ENCODE measurements around the gene UBE2E2. TPM values are rescaled to one million over a fixed set of nuclear protein-coding genes. Genes with fewer than 3 reads are reported as not detected.
"Not testable (repeated sequence)": the region's sequence is repeated elsewhere in the genome, so short reads cannot be mapped to it uniquely, and the experiment has no call there.

Gene UBE2E2
- total RNA-seq, 2 donors from 2014 or later, result 6.4 to 9.6 TPM

DNA sequence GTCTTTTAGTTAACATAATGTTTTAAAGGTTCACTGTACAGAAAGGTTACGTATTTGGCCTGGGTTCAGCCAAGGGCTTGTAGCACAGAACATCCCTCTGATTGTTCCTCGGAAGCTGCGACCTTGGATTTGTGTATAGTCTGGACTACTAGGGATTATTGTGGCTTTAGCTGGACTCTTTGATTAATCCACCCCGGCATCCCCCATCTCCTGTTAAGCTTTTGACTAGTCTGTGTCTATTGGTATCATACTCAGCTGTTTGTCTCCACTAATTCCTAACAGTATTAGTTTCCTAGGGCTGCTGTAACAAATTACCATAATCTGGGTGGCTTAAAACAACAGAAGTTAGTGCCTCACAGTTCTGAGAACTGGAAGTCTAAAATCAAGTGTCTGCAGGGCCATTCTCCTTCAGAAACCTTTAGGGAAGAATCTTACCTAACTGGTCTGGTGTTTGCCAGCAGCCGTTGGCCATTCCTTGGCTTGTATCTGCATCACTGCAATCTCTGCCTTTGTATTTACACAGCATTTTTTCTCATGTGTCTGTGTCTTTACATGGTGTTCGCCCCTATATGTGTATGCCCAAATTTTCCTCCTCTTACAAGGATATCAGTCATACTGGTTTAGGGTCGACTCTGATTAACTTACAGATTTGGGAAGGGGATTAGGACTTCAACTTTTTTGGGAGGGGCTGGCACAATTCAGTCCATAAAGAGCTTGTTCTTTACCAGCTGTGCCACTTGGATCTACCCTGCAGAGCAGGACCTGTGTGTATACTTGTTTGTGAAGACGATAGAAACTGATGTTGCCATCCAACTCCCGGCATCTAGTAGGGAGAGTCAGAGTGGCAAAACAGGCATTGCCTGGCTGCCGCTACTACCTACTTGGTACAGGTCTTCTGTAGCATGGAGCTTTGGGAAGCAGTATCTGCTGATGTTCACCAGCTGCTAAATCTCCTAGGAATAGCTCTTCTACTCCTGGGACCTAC is 117.8 kb downstream of the UBE2E2 start:
- H3K27ac Mint-ChIP-seq, result no peak overlapping the region
- peaks cover 13 to 17% of the 10 kb centered on the region in 2 donors for H3K4me1 Mint-ChIP-seq (ENCODE audit: low read depth in 2 of 2)
- H3K4me3 Mint-ChIP-seq, result no peak overlapping the region

DNA sequence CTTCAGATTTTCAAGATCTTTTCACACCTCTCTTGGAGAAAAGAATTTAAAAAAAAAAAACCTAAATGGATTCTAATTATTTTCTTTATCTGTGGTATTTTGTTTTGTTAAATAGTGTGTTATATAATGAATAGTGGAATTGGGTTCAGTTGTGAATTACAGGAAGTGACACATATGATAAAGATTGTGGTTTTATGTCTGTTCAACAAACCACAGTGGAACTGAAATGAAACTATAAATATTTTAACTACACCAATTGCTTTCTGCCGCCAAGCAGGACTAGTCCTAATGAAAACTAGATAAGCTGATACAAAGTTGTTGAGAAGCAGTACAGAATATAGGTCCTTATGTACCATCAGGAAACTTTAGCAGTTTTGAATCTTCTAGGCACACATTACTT is 121.6 kb downstream of the UBE2E2 start:
- H3K4me1 Mint-ChIP-seq (ENCODE audit: low read depth in 2 of 2), result peaks cover 13 to 14% of the 10 kb centered on the region in 2 donors
- no peak for DNase-seq (ENCODE audit: low spot score)
- H3K9me3 Mint-ChIP-seq, result no peaks in the 10 kb centered on the region
- peak overlapping the region in 1 of 2 donors; percentile 60 for H3K27ac Mint-ChIP-seq
- no peaks in the 10 kb centered on the region for H3K27me3 Mint-ChIP-seq
- peak overlapping the region; percentile 2 for H3K4me3 Mint-ChIP-seq
- ATAC-seq, result no peak
- no peaks in the 10 kb centered on the region for H3K36me3 Mint-ChIP-seq

More for the DNA sequence above, 117.8 kb downstream of the UBE2E2 start:
- Mint-ChIP-seq H3K27me3 (no peaks in the 10 kb centered on the region), H3K36me3 (no peaks in the 10 kb centered on the region), H3K9me3 (no peaks in the 10 kb centered on the region)
- DNase-seq (ENCODE audit: low spot score) (no peak), ATAC-seq (no peak)

DNA sequence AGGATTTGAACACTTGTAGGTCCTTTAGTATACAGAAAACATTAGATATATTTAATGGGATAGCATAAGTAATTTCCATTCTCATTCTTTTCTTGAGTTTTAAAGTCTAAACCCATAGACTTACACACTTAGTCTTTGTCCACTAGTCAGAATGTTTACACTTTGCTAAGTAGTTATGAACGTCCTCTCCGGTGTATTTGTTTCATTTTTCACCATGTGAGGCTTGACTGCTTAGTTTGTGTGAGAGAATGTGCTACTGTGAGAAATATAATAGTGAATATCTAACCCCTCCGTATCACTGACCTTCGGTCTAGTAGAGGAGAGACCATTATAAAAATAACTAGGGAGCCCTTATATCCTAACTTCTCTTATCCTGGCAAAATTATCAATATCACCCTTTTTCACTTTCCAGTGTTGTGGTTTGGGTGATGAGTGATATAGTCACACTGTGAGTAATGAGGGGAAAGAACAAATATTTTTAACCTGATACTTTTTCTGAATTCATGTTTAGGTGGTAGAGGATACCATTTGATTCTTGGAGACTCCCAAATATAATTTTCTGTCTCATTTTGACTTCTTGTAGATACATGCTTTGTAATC is 122.4 kb downstream of the UBE2E2 start:
- peak overlapping the region; percentile 32 for H3K4me3 Mint-ChIP-seq
- H3K36me3 Mint-ChIP-seq, result no peaks in the 10 kb centered on the region
- DNase-seq (ENCODE audit: low spot score) (no peak), ATAC-seq (no peak)
- H3K4me1 Mint-ChIP-seq (ENCODE audit: low read depth in 2 of 2), result peaks cover 13 to 14% of the 10 kb centered on the region in 2 donors
- peaks cover 0 to 3% of the 10 kb centered on the region in 2 donors for H3K27me3 Mint-ChIP-seq
- H3K9me3 Mint-ChIP-seq, result no peaks in the 10 kb centered on the region
- peak overlapping the region in 1 of 2 donors; percentile 14 for H3K27ac Mint-ChIP-seq

DNA sequence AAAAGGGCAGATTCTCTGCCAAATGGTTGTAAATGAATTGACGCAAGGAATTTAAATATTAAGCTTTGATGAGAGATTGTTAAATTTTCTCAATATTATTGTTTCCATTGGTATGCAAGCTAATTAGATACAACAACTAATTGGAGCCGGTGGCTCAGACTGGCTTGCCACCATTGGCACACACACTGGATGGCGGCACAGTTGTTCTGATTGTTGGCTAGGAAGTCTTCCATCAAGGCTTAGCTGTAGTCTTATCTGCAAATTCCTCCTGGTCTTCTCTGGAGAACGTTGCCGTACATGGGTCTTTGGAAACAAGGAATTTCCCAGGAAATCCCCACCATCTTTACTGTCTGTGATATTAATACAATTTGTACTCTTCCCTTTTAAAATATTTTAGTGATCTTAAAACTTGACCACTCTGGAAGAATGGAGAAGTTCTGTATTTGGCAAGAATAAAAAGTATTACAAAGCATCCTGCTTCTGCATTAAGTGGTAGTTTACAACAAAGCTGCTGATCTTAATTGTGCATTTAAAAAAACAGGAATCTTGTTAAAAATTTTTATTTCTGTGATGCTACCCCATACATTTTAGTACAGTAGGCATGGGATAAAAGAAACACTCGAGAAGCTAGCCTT is 126.5 kb downstream of the UBE2E2 start:
- no peak for DNase-seq (ENCODE audit: low spot score)
- Mint-ChIP-seq H3K9me3 (no peaks in the 10 kb centered on the region), H3K27ac (no peak overlapping the region), H3K4me1 (ENCODE audit: low read depth in 2 of 2) (peaks cover 8 to 10% of the 10 kb centered on the region in 2 donors), H3K27me3 (peaks cover 0 to 8% of the 10 kb centered on the region in 2 donors), H3K4me3 (no peak overlapping the region), H3K36me3 (no peaks in the 10 kb centered on the region)
- no peak for ATAC-seq

DNA sequence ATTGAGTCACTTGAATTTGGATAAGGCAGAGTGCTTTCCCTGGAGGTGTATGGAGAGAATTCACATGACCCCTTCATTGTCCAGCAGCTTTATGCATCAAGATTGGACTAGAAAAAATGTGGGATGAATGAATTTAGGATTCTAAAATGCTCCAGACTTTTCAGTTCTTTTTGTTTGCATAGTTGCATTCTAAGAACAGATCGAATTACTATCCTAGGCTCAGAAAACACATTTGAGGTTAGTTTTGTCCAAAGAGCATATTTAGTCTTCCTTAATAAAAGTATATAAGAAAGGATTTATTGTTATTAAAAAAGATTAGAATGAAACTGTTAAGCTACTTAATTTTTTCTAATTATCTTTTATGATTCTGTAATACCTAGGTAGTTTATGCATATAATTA is 127.4 kb downstream of the UBE2E2 start:
- Mint-ChIP-seq H3K9me3 (no peaks in the 10 kb centered on the region), H3K4me1 (ENCODE audit: low read depth in 2 of 2) (peaks cover 2% of the 10 kb centered on the region in 2 donors), H3K27me3 (peaks cover 7 to 12% of the 10 kb centered on the region in 2 donors), H3K27ac (no peak overlapping the region), H3K4me3 (no peak overlapping the region), H3K36me3 (no peaks in the 10 kb centered on the region)
- no peak for ATAC-seq
- DNase-seq (ENCODE audit: low spot score), result no peak

DNA sequence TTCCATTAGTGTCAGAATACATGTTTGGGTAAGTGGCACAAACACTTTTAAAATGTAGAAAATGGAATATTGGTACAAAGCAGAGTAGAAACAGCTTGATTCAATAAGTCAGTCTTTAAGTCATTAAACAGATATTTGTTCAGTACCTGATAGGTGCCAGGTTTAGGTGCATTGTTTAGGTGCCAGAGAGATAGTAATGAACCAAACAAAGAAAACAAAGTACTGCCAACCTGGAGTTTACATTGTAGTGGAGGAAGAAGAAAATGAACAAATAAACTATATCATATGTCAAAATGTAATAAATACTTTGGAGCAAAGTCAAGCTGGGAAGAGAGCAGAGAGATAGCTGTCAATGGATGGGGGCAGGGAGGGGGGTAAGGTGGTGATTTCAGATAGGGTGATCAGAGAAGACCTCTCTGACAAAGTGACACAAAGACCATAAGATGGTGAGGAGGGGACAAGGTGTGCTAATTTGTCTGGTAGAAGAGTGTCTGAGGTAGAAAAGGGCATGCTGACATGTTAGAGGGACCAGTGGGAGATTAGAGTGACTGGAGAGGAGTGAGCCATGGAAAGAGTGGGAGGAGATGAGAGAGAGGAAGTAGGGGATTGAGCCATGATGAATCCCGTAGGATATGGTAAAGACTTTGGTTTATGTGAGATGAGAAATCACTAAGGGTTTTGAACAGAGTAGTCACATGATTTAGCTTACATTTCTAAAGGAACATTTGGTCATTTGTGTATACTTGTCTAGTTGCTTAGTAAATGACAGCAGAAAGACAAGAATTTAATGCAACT is 128.2 kb downstream of the UBE2E2 start:
- H3K4me1 Mint-ChIP-seq (ENCODE audit: low read depth in 2 of 2), result no peaks in the 10 kb centered on the region
- no peak overlapping the region for H3K4me3 Mint-ChIP-seq
- no peaks in the 10 kb centered on the region for H3K9me3 Mint-ChIP-seq
- H3K36me3 Mint-ChIP-seq, result no peaks in the 10 kb centered on the region
- H3K27ac Mint-ChIP-seq, result no peak overlapping the region
- H3K27me3 Mint-ChIP-seq, result peaks cover 7 to 12% of the 10 kb centered on the region in 2 donors
- no peak for DNase-seq (ENCODE audit: low spot score)
- ATAC-seq, result no peak

DNA sequence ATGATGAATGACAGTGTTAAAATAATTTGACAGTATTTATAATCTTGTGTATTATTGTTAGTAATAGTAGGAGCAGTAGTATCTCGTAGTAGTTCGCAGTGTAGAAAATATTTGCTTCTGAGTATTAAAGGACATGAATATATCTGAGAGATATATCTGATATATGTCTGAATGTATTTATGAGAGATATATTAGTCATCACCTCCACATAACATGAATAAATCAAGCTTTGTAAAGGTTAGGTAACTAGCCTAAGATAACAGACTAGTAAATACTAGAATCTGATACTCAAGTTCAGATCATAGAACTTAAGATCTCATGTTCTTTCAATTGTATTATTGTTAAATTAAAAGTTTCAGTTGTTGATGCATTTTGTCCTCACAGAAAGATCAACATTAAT is 130.5 kb downstream of the UBE2E2 start:
- Mint-ChIP-seq H3K4me3 (no peak overlapping the region), H3K4me1 (ENCODE audit: low read depth in 2 of 2) (no peaks in the 10 kb centered on the region), H3K9me3 (no peaks in the 10 kb centered on the region), H3K36me3 (no peaks in the 10 kb centered on the region), H3K27me3 (peaks cover 7 to 12% of the 10 kb centered on the region in 2 donors), H3K27ac (no peak overlapping the region)
- ATAC-seq (no peak), DNase-seq (ENCODE audit: low spot score) (no peak)

DNA sequence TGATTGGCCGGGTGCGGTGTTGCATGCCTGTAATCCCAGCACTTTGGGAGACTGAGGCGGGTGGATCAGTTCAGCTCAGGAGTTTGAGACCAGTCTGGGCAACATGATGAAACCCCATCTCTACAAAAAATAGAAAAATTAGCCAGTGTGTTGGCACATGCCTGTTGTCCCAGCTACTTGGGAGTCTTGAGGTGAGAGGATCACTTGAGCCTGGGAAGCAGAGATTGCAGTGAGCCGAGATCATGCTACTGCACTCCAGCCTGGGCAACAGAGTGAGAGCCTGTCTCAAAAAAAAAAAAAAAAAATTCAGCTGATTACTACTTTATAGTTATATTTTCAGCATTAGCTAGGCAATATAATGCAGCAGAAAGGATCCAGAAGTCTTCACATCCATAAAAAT is 133.7 kb downstream of the UBE2E2 start:
- H3K27me3 Mint-ChIP-seq; H3K4me3 Mint-ChIP-seq; H3K27ac Mint-ChIP-seq; H3K36me3 Mint-ChIP-seq; H3K4me1 Mint-ChIP-seq (ENCODE audit: low read depth in 2 of 2); H3K9me3 Mint-ChIP-seq; ATAC-seq; DNase-seq (ENCODE audit: low spot score): not testable (repeated sequence)

DNA sequence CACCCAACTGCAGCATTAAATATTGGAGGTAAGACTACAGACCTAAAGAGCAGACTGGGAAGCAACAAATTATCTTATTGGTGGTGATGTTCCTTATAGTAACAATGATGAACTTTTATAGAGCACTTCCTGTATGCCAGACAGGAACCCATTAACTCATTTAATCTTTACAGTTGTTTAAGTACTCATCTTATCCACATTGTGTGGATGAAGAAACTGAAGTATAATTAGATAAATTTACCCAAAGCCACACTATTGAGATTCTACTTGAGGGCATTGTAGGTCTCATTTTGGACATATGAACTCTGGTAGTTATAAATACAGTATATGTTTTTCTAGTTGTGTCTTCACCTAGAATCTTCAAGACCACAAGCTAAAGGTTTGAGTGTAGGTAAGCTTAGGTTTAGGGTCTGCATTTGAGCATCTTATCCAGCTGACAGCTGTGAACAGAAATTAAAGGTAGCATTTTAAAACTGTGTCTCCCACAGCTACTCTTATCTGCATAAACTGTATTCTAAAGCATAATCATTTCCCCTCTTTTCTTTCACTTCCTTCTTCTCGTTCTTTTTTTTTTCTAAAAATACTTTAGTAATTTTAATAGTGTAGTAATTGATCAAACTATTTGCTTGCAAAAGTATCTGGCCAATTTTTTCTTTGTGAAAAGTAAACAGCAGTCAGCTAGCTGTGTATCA is 138.2 kb downstream of the UBE2E2 start:
- no peaks in the 10 kb centered on the region for H3K36me3 Mint-ChIP-seq
- DNase-seq (ENCODE audit: low spot score) (no peak), ATAC-seq (no peak)
- no peak overlapping the region for H3K4me3 Mint-ChIP-seq
- no peaks in the 10 kb centered on the region for H3K9me3 Mint-ChIP-seq
- no peaks in the 10 kb centered on the region for H3K27me3 Mint-ChIP-seq
- peaks cover 4% of the 10 kb centered on the region in 2 donors for H3K4me1 Mint-ChIP-seq (ENCODE audit: low read depth in 2 of 2)
- H3K27ac Mint-ChIP-seq, result no peak overlapping the region

DNA sequence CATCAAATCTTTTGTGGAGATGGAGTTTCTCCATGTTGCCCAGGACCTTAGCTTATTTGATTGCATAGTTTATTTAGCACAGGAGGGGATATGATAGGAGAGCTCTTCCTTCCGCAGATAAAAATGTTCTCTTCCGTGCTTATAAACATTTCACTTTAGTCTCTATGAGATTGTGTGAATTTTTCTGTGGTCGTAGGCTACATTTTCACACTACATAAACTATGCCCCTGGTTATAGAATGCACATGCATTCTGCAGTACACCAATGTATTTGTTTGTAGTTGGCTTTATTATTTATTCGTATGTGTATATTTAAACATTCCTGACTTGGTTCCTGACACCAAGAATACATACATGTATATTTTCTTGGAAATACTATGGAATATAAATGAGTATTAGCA is 139.2 kb downstream of the UBE2E2 start:
- Mint-ChIP-seq H3K4me3 (no peak overlapping the region), H3K27me3 (no peaks in the 10 kb centered on the region), H3K9me3 (no peaks in the 10 kb centered on the region), H3K4me1 (ENCODE audit: low read depth in 2 of 2) (peaks cover 4% of the 10 kb centered on the region in 2 donors), H3K36me3 (no peaks in the 10 kb centered on the region), H3K27ac (no peak overlapping the region)
- ATAC-seq (no peak), DNase-seq (ENCODE audit: low spot score) (no peak)

DNA sequence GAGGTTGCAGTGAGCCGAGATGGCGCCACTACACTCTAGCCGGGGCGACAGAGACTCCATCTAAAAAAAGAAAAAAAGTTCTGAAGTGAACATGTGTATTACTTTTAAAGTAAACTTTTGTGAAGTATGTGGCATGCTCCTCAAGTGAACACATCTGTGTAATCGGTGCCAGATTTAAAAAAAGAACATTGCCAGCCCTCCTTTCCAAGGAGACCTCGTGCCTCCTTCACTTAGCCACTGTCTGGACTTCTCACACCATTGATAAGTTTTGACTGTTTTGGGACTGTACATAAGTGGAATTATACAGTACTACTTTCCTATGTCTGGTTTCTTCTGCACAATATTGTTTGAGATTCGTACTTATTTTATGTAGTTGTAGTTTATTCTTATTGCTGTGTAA is 140.4 kb downstream of the UBE2E2 start:
- H3K36me3 Mint-ChIP-seq, result no peaks in the 10 kb centered on the region
- H3K27ac Mint-ChIP-seq, result no peak overlapping the region
- ATAC-seq, result no peak
- no peak for DNase-seq (ENCODE audit: low spot score)
- H3K9me3 Mint-ChIP-seq, result no peaks in the 10 kb centered on the region
- H3K4me1 Mint-ChIP-seq (ENCODE audit: low read depth in 2 of 2), result peaks cover 4% of the 10 kb centered on the region in 2 donors
- no peak overlapping the region for H3K4me3 Mint-ChIP-seq
- no peaks in the 10 kb centered on the region for H3K27me3 Mint-ChIP-seq

DNA sequence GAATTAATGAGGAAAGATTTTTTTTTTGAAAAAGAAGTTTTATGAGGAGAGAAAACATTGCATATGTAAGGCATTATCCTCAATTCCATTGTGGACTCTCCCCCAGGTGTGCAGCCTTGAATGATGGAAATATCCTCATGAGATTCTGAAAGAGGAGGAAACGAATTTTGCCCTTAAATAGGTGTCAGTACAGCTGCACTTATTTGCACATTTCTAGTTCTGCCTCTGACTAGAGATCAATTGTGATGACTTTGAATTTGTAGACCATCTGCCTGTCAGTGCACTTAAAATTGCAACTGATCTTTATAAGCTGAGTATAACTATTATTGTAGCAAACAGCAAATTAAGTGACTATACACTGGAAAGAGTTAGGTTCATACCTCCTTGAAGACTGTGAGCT is 141.8 kb downstream of the UBE2E2 start:
- no peak overlapping the region for H3K27ac Mint-ChIP-seq
- no peaks in the 10 kb centered on the region for H3K36me3 Mint-ChIP-seq
- no peaks in the 10 kb centered on the region for H3K9me3 Mint-ChIP-seq
- DNase-seq (ENCODE audit: low spot score) (no peak), ATAC-seq (no peak)
- H3K4me3 Mint-ChIP-seq, result no peak overlapping the region
- H3K4me1 Mint-ChIP-seq (ENCODE audit: low read depth in 2 of 2), result peaks cover 4% of the 10 kb centered on the region in 2 donors
- no peaks in the 10 kb centered on the region for H3K27me3 Mint-ChIP-seq

DNA sequence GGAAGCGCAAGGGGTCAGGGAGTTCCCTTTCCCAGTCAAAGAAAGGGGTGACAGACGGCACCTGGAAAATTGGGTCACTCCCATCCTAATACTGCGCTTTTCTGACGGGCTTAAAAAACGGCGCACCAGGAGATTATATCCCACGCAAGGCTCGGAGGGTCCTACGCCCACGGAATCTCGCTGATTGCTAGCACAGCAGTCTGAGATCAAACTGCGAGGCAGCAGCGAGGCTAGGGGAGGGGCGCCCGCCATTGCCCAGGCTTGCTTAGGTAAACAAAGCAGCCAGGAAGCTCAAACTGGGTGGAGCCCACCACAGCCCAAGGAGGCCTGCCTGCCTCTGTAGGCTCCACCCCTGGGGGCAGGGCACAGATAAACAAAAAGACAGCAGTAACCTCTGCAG is 146.3 kb downstream of the UBE2E2 start:
- H3K9me3 Mint-ChIP-seq; H3K36me3 Mint-ChIP-seq; ATAC-seq; DNase-seq (ENCODE audit: low spot score); H3K4me3 Mint-ChIP-seq; H3K27me3 Mint-ChIP-seq; H3K4me1 Mint-ChIP-seq (ENCODE audit: low read depth in 2 of 2); H3K27ac Mint-ChIP-seq: not testable (repeated sequence)

Measured in natural killer cell treated with Interleukin-12 subunit alpha and Interleukin-12 subunit beta and Interleukin-15 and Interleukin-18, amount 100 ng/mL, for 72 hours (primary cell).